ENCODE measurements around the gene STAT5A. TPM values are rescaled to one million over a fixed set of nuclear protein-coding genes. Genes with fewer than 3 reads are reported as not detected.
A peak's percentile ranks its signal among the peaks of the same experiment; 100 is the strongest.

Gene STAT5A
- total and polyA plus RNA-seq, 9 of the 15 experiments (the other 6 are each of a cell fraction or from before 2014, with no cell fraction given) = 79.9 to 415 (median 196) TPM

DNA sequence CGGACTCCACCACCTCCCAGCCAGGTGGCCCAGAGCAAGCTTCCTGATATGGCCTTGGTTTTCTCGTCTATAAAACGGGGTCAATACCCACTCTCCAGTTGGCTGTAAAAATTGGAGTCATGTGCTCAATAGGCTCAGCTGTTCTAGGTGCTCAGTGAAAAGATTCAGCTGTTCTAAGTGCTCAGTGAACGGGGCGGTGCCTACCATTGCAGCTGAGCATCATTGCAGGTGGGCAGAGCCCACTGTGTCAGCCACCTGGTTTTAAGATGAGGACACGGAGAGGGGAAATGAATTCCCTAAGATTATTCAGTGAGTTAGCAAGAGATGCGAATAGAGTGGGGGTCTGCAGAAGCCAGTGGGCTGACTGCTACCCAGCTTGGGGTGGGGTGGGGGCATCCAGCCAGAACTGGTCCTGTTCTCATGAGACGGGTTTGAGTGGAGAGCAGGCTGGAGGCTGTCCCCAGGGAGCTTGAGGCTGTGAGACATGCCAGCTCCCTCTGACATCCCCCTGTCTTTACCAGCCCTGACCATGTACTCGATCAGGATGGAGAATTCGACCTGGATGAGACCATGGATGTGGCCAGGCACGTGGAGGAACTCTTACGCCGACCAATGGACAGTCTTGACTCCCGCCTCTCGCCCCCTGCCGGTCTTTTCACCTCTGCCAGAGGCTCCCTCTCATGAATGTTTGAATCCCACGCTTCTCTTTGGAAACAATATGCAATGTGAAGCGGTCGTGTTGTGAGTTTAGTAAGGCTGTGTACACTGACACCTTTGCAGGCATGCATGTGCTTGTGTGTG lies 21.9 kb downstream of the STAT5A start (continued):
- TF ChIP-seq CTBP1 (IDR thresholded peaks at IDR 0.05; ENCODE audit: borderline replicate concordance) = peak; percentile 22; the same call in 1 of the 2 replicates
- TF ChIP-seq REST (IDR thresholded peaks at IDR 0.05; ENCODE audit: borderline replicate concordance) = peak; percentile 37
- no peak for TF ChIP-seq REST (CRISPR knock-in tag; IDR thresholded peaks at IDR 0.05; ENCODE audit: low read depth)
- no peak for TF ChIP-seq TCF3 (CRISPR knock-in tag; IDR thresholded peaks at IDR 0.05)
- TF ChIP-seq, protein P1, sequence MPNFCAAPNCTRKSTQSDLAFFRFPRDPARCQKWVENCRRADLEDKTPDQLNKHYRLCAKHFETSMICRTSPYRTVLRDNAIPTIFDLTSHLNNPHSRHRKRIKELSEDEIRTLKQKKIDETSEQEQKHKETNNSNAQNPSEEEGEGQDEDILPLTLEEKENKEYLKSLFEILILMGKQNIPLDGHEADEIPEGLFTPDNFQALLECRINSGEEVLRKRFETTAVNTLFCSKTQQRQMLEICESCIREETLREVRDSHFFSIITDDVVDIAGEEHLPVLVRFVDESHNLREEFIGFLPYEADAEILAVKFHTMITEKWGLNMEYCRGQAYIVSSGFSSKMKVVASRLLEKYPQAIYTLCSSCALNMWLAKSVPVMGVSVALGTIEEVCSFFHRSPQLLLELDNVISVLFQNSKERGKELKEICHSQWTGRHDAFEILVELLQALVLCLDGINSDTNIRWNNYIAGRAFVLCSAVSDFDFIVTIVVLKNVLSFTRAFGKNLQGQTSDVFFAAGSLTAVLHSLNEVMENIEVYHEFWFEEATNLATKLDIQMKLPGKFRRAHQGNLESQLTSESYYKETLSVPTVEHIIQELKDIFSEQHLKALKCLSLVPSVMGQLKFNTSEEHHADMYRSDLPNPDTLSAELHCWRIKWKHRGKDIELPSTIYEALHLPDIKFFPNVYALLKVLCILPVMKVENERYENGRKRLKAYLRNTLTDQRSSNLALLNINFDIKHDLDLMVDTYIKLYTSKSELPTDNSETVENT (CRISPR knock-in tag; IDR thresholded peaks at IDR 0.05) = 0 out of 2 replicates have a peak, but pooled peaks have one; percentile 2
- peak; percentile 9; the same call in 1 of the 2 replicates for TF ChIP-seq ZNF311 (CRISPR knock-in tag; IDR thresholded peaks at IDR 0.05)
- no peak for TF ChIP-seq MAFK (IDR thresholded peaks at IDR 0.05; ENCODE audit: low read length)
- TF ChIP-seq, protein P2, sequence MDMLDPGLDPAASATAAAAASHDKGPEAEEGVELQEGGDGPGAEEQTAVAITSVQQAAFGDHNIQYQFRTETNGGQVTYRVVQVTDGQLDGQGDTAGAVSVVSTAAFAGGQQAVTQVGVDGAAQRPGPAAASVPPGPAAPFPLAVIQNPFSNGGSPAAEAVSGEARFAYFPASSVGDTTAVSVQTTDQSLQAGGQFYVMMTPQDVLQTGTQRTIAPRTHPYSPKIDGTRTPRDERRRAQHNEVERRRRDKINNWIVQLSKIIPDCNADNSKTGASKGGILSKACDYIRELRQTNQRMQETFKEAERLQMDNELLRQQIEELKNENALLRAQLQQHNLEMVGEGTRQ (CRISPR knock-in tag; IDR thresholded peaks at IDR 0.05) = no peak
- no peak for TF ChIP-seq RNF2 (IDR thresholded peaks at IDR 0.05)
- TF ChIP-seq HIVEP1 (CRISPR knock-in tag; IDR thresholded peaks at IDR 0.05) = no peak
- TF ChIP-seq, protein P3, sequence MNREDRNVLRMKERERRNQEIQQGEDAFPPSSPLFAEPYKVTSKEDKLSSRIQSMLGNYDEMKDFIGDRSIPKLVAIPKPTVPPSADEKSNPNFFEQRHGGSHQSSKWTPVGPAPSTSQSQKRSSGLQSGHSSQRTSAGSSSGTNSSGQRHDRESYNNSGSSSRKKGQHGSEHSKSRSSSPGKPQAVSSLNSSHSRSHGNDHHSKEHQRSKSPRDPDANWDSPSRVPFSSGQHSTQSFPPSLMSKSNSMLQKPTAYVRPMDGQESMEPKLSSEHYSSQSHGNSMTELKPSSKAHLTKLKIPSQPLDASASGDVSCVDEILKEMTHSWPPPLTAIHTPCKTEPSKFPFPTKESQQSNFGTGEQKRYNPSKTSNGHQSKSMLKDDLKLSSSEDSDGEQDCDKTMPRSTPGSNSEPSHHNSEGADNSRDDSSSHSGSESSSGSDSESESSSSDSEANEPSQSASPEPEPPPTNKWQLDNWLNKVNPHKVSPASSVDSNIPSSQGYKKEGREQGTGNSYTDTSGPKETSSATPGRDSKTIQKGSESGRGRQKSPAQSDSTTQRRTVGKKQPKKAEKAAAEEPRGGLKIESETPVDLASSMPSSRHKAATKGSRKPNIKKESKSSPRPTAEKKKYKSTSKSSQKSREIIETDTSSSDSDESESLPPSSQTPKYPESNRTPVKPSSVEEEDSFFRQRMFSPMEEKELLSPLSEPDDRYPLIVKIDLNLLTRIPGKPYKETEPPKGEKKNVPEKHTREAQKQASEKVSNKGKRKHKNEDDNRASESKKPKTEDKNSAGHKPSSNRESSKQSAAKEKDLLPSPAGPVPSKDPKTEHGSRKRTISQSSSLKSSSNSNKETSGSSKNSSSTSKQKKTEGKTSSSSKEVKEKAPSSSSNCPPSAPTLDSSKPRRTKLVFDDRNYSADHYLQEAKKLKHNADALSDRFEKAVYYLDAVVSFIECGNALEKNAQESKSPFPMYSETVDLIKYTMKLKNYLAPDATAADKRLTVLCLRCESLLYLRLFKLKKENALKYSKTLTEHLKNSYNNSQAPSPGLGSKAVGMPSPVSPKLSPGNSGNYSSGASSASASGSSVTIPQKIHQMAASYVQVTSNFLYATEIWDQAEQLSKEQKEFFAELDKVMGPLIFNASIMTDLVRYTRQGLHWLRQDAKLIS (CRISPR knock-in tag; IDR thresholded peaks at IDR 0.05) = no peak
- TF ChIP-seq NCOA4 (IDR thresholded peaks at IDR 0.05; ENCODE audit: partially characterized antibody) = no peak
- no peak for TF ChIP-seq FOXP1 (CRISPR knock-in tag; IDR thresholded peaks at IDR 0.05)

Data from K562 (cell line).